ENCODE measurements around the gene CSNK1A1L. TPM values are rescaled to one million over a fixed set of nuclear protein-coding genes. Genes with fewer than 3 reads are reported as not detected.

CSNK1A1L gene
- total RNA-seq, 1 experiment from 2014 or later = not detected

GRCh38 chr13:37091835-37092234 lies 13.6 kb downstream of the CSNK1A1L start:
- H3K36me3 ChIP-seq (ENCODE audit: control insufficient read depth, insufficient read depth, low read length) = no peaks in the 10 kb centered on the region
- ATAC-seq (no peak), DNase-seq (ENCODE audit: low read depth, low spot score) (no peak)
- ChIA-PET POLR2A (no interaction called here), CTCF (no interaction called here)
- H3K4me3 ChIP-seq (ENCODE audit: low read depth in 2 of 2, low read length in 2 of 2) = no peak overlapping the region
- no peak overlapping the region for H3K27ac ChIP-seq (ENCODE audit: low read length)
- intact Hi-C loops (cut with micrococcal nuclease; ENCODE audit: unreplicated experiment) = no loop called here
- no peaks in the 10 kb centered on the region for H3K4me1 ChIP-seq (ENCODE audit: control insufficient read depth, insufficient read depth, low read length)
- no peaks in the 10 kb centered on the region for H3K9me3 ChIP-seq (ENCODE audit: control insufficient read depth, insufficient read depth, low read depth, low read length)
- TF ChIP-seq SIN3A (IDR thresholded peaks at IDR 0.05; ENCODE audit: borderline replicate concordance, insufficient read depth, low read depth, low read length) (no peak), TCF7L2 (IDR thresholded peaks at IDR 0.05; ENCODE audit: low read depth, low read length) (no peak), POLR2AphosphoS5 (IDR thresholded peaks at IDR 0.05; ENCODE audit: low read depth, low read length) (no peak), CTCF (IDR thresholded peaks at IDR 0.05) (no peak), REST (IDR thresholded peaks at IDR 0.05; ENCODE audit: insufficient read depth in 1 of 2, low read depth in 2 of 2, low read length in 1 of 2) (no peak)
- H3K27me3 ChIP-seq (ENCODE audit: control insufficient read depth, insufficient read depth, low read length) = no peaks in the 10 kb centered on the region
- in situ Hi-C loops (cut with HindIII; ENCODE audit: low pct_unique_long_range_greater_than_20kb, low sequenced_read_pairs) = no loop called here
- no TSS peak for BruUV-seq (replicated peaks)

GRCh38 chr13:37090912-37091311 lies 14.6 kb downstream of the CSNK1A1L start:
- Histone ChIP-seq H3K27ac (ENCODE audit: low read length) (no peak overlapping the region), H3K9me3 (ENCODE audit: control insufficient read depth, insufficient read depth, low read depth, low read length) (no peaks in the 10 kb centered on the region), H3K4me1 (ENCODE audit: control insufficient read depth, insufficient read depth, low read length) (no peaks in the 10 kb centered on the region), H3K4me3 (ENCODE audit: low read depth in 2 of 2, low read length in 2 of 2) (no peak overlapping the region), H3K27me3 (ENCODE audit: control insufficient read depth, insufficient read depth, low read length) (no peaks in the 10 kb centered on the region), H3K36me3 (ENCODE audit: control insufficient read depth, insufficient read depth, low read length) (no peaks in the 10 kb centered on the region)
- in situ Hi-C loops (cut with HindIII; ENCODE audit: low pct_unique_long_range_greater_than_20kb, low sequenced_read_pairs) = no loop called here
- no peak for TF ChIP-seq REST (IDR thresholded peaks at IDR 0.05; ENCODE audit: insufficient read depth in 1 of 2, low read depth in 2 of 2, low read length in 1 of 2)
- no peak for TF ChIP-seq POLR2AphosphoS5 (IDR thresholded peaks at IDR 0.05; ENCODE audit: low read depth, low read length)
- no peak for TF ChIP-seq SIN3A (IDR thresholded peaks at IDR 0.05; ENCODE audit: borderline replicate concordance, insufficient read depth, low read depth, low read length)
- no peak for TF ChIP-seq CTCF (IDR thresholded peaks at IDR 0.05)
- TF ChIP-seq TCF7L2 (IDR thresholded peaks at IDR 0.05; ENCODE audit: low read depth, low read length) = no peak
- DNase-seq (ENCODE audit: low read depth, low spot score) (no peak), ATAC-seq (no peak)
- ChIA-PET CTCF (no interaction called here), POLR2A (no interaction called here)
- no TSS peak for BruUV-seq (replicated peaks)
- intact Hi-C loops (cut with micrococcal nuclease; ENCODE audit: unreplicated experiment) = no loop called here
